Activated CD8-positive, alpha-beta memory T cell treated with anti-CD3 and anti-CD28 coated beads for 36 hours (primary cell): ENCODE data around the gene SPECC1. TPM values are rescaled to one million over a fixed set of nuclear protein-coding genes. Genes with fewer than 3 reads are reported as not detected.
"Not testable (repeated sequence)": the region's sequence is repeated elsewhere in the genome, so short reads cannot be mapped to it uniquely, and the experiment has no call there.

Experiments
- CTCF ChIA-PET: fragments of 350-600 bp; sonication (Branson Sonifier 250); formaldehyde crosslinking; loops from one replicate; lab custom pipeline; 2021; ENCODE audit warnings: antibody characterized with exemption; lab: Charles Lee
- POLR2A ChIA-PET: fragments of 350-600 bp; sonication (Branson Sonifier 250); formaldehyde crosslinking; loops from one replicate; lab custom pipeline; 2021; ENCODE audit warnings: antibody characterized with exemption; lab: Charles Lee
- total RNA-seq, 2 experiments: library from RNA; stranded (reverse); gene quantifications; one replicate each; pipeline ENCODE4 v1.2.3, GENCODE V29; 2021

Gene SPECC1
- total RNA-seq, 2 experiments from 2014 or later: 13.0 to 13.9 TPM

DNA sequence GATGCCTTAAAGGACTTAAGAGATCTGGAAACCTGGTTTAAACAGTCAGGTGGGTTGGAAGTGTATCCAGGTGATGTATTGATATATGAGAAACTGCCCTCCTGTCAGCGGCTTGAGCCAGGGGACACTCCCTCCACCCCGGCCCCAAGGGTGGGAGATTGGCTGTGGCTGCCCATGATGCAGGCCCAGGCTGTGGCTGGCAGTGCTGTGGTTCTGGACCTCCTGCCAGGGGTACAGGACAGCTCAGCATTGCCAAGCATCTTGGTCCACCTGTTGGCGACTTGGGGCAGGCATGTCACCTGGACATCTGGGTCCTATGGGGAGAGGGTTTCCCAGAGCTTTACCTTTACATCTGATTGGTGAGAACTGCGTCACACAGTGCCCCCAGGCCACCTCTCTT lies 201.0 kb downstream of the SPECC1 start:
- ChIA-PET CTCF (no interaction called here), POLR2A (no interaction called here)

DNA sequence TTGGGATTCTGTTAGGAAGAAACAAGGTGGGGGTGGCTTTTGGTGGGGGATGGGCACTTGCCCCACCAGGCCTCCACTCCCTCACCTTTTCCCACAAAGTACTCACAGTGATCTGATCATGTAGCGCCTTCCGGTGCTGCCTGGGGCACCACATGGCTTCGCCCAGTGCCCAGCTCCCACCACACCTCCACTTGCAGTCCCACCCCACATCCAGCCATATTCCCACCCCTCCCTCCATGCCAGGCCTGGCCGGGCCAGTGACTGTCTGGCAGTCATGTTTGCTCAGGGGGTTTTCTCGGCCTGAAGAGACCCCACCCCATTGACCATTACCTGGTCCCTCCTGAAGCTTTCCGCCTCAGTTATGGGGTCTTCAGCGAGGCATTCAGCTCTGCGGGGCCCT lies 201.5 kb downstream of the SPECC1 start:
- POLR2A ChIA-PET: no interaction called here
- CTCF ChIA-PET: no interaction called here

DNA sequence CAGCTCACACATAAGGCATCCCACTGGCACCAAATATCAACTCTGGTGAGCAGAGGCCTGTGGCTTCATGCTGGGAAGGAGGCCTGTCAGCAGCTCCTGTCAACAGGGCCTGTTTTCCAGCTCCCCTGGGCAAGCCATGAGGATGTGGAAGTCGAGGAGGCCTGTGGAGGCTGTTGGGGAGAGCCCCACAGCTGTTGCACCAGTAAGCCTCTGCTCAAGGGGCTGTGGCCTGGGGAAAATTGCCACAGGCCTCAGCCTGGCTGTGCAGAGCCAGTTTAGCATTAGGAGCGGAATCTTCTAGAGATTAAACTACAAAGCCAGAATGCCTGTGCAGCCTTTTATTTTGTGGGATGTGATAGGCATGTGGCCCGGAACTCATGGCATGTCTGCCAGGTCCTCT lies 202.1 kb downstream of the SPECC1 start:
- POLR2A ChIA-PET: no interaction called here
- CTCF ChIA-PET: no interaction called here

DNA sequence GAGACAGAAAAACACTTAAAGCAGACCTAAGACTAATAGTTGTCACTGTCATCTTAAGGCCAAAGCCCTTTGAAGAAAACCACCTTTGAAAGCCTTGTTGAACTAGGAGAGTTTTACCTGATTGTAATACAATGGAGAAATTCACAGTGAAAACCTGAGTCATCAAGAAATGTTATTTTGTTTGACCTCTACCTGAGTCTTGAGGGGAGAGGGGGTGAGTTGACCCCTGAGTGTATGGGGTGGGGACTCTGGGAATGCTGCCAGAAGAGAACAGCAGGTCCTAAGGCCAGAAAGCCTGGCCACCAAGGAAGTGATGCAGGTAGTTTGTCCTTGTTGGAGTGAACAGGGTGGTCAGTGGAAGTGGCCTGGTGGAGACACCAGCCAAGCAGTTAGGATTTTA lies 204.3 kb downstream of the SPECC1 start:
- ChIA-PET CTCF (no interaction called here), POLR2A (no interaction called here)

DNA sequence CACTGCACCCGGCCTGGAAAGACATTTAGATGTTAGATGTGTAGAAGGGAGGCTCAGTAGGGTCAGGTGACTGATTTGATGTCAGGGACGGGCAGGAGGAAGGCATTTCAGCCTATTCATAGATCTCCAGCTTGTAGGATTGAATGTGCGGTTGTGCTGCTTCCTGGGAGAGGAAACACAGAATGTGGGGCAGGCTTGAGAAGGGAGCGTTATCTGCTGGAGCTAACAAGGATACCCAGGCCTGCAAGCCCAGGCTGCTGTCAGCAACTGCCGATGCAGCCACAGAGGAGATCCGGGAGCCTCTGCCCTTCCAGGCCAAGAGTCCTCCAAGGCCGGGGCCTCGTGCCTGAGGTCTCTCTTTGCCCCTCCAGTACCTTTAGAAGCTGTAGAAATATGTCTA lies 205.6 kb downstream of the SPECC1 start:
- ChIA-PET CTCF (no interaction called here), POLR2A (no interaction called here)

DNA sequence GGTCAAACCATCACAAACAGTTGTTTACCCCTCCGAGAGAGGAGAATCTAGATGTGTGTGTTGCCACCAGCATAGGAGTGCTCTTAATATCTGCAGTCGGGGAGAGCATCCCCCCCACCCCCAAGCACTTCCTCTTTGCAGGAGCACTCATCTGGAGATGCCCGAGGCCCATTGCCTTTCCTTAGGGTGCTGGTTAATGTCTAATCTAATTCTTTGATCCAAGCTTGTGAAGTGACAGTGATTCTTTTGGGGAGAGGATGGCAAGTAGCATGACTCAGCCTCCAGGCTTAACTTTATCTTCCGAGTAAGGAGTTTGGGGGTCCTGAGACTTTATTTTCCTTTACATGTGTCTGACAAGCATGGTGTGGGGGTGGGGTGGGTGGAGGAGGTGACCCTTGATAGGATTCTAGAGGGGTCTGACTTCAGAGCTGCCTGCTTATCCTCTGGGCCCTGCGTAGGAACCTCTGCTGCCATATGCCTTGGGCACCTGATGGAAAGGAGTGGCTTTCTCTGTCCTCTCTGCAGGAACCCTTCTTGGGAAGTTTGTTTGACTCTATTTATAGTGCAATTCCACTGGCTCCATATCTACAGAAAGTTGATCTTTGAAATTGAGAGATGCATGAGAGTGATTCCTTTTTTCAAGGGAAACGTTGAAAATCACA lies 207.1 kb downstream of the SPECC1 start:
- ChIA-PET POLR2A (no interaction called here), CTCF (no interaction called here)

DNA sequence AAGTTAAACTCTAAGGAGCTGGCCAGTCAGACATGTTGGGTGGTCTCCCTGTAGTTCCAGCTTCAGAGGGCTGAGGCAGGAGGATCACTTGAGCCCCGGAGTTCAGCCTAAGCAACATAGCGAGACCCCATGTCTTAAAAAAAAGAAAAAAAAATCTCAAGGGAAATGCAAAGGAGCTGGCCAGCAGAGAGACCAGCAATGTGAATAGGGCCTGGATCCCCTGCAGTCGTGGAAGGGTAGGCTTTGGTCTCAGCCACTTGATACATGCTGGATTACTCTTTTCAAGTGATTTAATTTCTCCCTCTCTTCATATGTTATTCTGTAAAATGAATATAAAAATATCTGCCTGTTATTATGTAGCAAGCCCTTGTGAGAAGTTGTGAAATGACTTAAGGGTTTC lies 207.7 kb downstream of the SPECC1 start:
- CTCF ChIA-PET: no interaction called here
- POLR2A ChIA-PET: no interaction called here

DNA sequence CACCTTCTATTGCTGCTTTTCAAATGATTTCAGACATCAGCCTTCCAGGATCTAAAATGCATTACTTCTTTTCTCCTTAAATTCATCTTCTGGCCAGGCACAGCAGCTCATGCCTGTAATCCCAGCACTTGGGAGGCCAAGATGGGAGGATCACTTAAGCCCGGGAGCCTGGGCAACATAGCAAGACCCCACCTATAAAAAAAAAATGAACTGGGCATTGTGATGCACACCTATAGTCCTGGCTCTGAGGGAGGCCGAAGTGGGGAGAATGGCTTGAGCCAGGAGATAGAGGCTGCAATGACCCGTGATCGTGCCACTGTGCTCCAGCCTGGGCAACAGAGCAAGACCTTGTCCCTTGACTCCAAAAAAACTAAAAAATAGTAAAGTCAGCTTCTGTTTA lies 208.5 kb downstream of the SPECC1 start:
- ChIA-PET POLR2A (no interaction called here), CTCF (no interaction called here)

DNA sequence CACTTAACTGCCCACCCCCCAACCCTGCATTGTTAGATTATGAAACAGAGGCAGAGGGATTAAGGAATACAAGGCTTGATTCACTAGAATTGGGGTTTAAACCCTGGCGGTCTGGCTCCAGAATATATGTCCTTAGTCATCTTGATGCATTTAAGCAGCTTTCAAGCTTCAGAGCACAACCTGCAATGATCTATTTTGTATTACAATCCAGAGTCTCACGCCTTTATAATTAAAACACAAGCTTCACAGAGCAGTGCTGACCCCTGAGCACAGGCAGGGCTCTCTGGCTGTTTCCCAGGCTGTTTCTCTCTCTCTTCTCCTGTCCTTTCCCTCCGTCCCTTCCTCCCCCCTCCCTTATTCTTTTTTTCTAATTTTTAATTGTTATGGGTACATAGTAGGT lies 209.1 kb downstream of the SPECC1 start:
- ChIA-PET CTCF (no interaction called here), POLR2A (no interaction called here)

DNA sequence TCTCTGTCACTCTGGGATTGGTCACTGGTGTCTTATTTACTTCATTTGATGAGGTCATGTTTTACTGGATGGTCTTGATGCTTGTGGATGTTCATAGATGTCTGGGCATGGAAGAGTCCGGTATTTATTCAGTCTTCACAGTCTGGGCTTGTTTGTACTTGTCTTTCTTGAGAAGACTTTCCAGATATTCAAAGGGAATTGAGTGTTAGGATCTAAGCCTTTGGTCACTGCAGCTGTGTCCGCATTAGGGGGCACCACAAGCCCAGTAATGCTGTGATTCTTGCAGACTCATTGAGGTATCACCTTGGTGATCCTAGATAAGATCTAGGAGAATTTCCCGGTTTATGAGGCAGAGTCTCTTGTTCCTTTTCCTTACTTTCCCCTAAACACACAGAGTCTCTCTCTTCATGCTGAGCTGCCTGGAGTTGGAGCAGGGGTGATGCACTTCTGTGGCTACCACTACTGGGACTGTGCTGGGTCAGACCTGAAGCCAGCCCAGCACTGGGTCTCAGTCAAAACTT lies 214.7 kb downstream of the SPECC1 start:
- POLR2A ChIA-PET: interaction anchor here (0.7 kb wide), 1 partner anchor 214 kb away, joined by 3 read pairs; no protein-coding TSS in a partner anchor
- CTCF ChIA-PET: no interaction called here

DNA sequence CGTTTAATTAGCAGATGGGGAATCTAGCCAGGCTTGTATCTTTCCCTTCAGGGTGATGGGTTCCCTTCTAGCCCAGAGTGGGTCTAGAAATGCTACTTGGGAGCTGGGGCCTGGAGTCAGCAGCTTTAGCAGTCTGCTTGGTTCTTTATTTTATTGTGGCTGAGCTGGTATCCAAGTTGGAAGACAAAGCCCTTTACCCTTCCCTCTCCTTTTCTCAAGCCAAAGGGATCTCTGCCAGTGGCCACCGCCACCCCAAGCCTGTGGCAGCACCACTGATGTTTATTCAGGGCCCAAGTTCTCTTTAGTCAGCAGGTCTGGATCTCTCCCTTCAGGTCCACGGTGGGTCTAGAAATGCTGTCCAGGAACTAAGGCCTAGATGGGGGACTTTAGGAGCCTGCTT lies 215.2 kb downstream of the SPECC1 start:
- ChIA-PET POLR2A (no interaction called here), CTCF (no interaction called here)

DNA sequence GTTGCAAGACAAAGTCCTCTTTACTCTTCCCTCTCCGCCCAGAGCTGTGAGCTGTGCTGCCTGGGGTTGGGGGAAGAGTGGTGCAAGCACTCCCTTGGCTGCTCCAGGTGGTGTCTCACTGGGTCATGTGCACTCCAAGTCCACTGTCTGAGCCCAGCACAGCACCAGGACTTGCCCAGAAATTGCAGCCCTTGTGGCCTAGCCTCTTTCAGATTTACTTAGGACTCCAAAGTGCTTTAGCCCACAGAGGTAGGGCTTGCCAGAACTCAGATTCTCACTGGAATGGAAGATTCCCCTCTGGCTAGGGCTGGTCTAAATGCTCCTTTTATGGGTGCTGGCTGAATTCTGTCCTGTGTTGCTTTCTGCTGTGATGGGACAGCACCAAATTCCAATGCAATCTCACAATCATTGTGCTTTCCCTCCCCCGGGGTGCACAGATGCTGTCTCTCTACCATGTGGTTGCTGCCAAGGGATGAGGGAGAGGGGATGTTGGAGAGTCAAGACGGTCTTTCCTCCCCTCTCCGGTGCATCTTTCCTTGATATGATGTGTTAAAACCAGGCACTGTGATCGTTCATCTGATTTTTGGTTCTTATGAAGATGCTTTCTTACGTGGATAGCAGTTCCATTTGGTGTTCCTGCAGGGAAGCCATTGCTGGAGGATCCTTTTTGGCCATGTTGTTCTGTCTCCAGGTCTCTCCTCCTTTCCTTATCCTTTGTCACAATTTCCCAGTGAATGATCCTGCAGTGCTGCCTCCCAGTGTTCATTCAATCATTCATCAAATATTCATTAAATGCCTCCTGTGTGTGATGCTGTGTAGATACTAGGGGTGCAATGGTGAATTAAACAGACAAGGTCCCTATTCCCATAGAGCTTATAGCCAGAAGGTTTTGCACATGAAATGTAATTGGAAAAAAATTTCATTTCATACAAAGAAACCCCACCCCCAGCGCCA lies 216.3 kb downstream of the SPECC1 start:
- CTCF ChIA-PET: interaction anchor here (1.7 to 3.1 kb wide), 4 partner anchors 49 to 104 kb away, joined by 4 to 12 read pairs (median 6); no protein-coding TSS in a partner anchor
- POLR2A ChIA-PET: no interaction called here

DNA sequence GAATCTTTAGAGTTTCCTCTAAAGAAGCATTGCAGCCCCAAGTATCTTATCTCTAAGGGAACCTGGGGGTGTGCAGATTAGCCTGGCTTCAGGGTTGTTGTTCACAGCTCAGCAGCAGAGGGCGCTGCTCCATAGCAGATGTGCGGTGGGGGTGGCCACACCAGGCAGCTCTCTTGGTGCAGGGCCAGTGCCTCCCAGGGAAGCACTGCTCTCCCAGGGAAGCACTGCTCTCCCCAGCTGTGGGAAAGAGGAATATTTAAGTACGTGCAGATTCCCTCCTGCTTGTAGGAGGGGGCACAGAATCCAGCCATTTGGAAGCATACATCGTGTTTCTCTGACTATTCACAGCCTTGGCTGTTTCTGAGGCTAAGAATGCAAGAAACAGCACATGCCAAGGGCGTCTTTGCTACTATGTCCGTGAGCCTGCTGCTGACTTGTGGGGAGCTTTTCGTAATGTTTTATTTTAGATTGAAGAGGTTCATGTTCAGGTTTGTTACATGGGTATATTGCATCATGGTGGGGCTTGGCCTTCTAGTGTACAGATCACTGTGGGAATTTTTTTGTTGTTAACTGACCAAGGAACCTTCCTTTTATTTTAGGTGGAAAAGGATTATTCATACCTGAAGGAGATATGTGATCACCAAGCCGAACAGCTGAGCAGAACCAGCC lies 217.8 kb downstream of the SPECC1 start:
- ChIA-PET POLR2A (no interaction called here), CTCF (interaction anchor here (0.5 to 3.1 kb wide), 12 partner anchors 13 to 250 kb away, joined by 3 to 12 read pairs (median 4); no protein-coding TSS in a partner anchor)

DNA sequence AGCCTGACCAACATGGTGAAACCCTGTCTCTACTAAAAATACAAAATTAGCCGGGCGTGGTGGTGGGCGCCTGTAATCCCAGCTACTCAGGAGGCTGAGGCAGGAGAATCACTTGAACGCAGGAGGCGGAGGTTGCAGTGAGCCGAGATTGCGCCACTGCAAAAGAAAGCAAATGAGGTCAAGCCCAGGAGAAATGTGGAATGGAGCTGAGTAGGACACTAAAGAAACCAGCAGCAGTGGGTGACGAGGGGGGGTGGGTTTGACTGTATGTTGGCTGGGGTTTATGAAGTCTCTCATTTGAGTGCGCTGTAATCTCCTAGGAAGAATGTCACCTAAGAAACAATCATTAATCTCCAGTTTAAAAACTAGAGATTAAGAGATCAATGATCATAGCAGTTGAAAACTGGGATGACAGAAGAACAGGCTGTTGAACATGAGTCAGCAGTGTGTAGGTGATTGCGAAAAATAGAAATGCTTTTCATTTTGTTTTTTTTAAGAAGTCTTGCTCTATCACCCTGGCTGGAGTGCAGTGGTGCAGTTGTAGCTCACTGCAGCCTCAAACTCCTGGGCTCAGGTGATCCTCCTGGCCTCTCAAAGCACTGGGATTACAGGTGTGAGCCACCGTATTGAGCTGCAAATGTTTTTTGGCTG lies 218.7 kb downstream of the SPECC1 start:
- CTCF ChIA-PET: interaction anchor here (0.5 to 3.1 kb wide), 8 partner anchors 12 to 976 kb away, joined by 3 to 12 read pairs (median 5); no protein-coding TSS in a partner anchor
- POLR2A ChIA-PET: not testable (repeated sequence)

DNA sequence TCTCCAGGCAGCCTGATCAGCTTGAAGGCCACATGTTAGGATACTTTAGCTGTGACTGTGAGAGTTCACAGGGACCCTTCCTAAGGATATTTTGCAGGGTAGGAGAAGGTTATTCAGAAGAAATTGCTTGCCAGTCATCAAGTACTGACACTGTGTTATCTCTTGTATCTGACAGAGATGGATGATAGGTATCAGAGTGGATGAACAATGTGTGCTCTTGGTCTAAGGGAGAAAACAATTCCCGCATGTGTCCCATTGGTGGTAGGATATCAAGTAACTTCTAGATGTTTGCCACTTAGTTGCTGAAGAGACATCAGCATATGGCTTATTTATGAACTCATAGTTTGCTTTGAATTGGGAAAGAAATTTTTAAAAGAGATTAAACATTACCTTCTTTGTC lies 219.3 kb downstream of the SPECC1 start:
- POLR2A ChIA-PET: no interaction called here
- CTCF ChIA-PET: interaction anchor here (3.1 kb wide), 1 partner anchor 92 kb away, joined by 12 read pairs; no protein-coding TSS in a partner anchor

DNA sequence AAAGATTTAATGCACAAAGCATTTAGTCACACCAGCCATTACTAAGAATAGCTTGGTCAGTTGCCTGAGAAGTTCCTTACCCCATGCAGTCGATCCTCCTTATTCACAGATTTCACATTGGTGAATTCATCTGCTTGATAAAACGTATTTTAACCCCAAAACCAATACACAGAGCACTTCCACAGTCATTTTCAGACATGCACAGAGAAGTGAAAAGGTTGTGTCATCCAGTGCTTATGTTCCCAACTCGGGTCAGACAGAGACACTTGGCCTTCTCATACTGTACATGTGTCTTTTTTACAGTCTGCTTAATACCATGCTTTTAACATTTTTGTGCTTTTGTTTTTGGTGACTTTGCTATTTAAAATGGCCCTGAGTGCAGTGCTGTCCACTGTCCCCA lies 219.7 kb downstream of the SPECC1 start:
- ChIA-PET CTCF (interaction anchor here (3.1 kb wide), 1 partner anchor 92 kb away, joined by 12 read pairs; no protein-coding TSS in a partner anchor), POLR2A (no interaction called here)

DNA sequence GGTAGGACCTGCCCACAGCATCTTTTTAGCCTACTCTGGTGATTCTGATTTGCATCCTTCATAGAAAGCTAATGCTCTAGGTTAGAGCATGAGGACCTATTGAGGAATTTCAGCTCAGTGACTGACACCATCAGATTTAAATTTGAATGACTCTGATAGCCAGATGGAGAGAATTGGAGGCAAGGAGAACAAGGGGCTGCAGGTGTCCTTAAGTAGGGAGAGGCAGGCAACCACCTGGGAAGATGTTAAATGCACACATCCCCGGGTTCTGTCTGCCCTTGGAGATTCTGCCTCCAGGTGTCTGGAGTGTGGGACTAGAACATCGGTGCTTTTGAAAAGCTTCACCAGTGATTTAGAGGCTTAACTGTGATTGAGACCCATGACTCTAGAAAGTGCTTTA lies 221.8 kb downstream of the SPECC1 start:
- POLR2A ChIA-PET: no interaction called here
- CTCF ChIA-PET: no interaction called here

DNA sequence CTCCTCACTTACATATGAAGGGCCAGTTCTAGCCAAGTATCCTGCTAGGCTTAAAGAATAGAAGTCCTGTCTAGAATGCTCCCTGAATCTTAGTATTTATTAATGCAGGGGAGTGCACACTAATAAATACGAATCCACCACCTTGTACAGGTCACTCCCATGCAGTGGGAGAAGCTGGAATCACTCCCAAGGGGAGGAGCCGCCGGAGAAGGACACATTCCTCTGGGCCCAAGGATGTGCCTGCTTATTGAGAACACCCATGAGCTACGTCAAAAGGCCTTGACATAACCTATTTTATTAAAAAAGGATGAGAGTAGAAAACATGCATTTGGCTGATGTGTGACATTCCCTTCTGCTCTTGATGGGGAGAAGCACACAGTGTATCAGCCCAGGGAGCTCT lies 223.5 kb downstream of the SPECC1 start:
- POLR2A ChIA-PET: no interaction called here

DNA sequence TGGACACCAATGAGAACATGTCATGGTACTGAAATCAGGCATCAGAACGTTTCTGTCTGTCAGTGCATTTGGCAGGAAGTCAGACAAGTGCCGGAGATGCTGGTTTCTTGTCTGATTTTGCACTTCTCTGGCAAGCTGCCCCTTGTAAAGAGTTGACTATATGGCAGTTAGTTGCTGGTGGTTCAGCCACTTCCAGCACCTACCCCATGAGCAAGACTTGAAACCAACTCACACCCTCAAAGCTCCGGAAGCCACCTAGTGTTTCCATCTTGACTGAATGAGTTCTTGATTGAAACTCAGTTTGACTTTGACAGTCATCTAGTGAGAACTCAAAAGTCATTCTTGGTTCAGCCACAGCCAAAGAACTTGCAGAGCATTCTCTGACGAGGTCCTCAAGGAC lies 225.1 kb downstream of the SPECC1 start:
- POLR2A ChIA-PET: no interaction called here
- CTCF ChIA-PET: interaction anchor here (0.7 kb wide), 1 partner anchor 30 kb away, joined by 4 read pairs; no protein-coding TSS in a partner anchor

More for the DNA sequence above, 223.5 kb downstream of the SPECC1 start:
- CTCF ChIA-PET: no interaction called here
